Colon (tissue), 2 donors: Measurements from ENCODE around the gene CNBD2.
"Not testable (repeated sequence)": the region's sequence is repeated elsewhere in the genome, so short reads cannot be mapped to it uniquely, and the experiment has no call there.

Experiments used
- FAIRE-seq: peaks from 2 replicates; lab custom pipeline; 2012; peaks lifted over from hg19 to GRCh38; lab: Jason Lieb, UNC
- donor health status: control.
- donor health status: control.

CNBD2 gene

DNA sequence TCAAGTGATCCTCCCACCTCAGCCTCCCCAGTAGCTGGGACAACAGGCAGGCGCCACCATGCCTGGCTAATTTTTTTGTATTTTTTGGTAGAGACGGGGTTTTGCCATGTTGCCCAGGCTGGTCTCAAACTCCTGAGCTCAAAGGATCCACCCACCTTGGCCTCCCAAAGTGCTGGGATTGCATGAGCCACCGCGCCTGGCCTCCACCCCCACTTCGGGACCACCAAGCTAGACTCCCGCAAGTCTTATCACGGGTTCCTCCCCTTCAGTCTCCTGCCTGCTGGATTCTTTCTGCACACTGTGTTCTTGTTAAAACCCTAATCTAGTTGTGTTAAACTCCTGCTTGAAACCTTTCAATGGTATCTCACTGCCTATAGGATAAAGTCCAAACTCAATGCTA lies 57.7 kb downstream of the CNBD2 start:
- not testable (repeated sequence) for FAIRE-seq

DNA sequence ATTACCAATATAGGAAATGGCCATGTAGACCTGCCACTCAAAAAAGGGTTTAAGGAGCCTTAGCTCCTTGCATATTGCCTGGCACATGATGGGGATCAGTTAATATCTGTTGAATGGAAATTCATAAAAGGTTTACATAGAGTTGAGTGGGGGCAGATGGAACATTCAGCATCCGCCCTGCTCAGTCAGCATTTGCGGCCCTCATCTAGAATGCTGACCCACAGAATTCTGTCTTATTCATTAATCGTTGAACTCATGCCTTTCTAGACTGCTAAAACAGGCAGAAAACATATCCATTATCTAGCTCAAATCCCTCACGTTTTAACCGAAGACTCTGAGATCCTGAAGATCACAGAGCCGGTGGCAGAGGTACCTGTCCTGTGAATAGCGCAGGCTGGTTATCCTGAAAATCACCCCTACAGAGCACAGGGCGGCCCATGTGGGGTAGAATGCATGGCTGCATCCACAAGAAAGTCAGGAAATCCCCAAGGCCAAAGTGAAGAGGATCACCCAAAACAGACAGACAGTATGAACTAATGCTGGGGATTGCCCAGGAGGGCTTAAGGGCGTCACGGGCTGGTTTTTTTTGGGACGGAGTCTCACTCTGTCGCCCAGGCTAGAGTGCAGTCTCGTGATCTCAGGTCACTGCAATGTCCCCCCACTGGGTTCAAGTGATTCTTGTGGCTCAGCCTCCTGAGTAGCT lies 59.9 kb downstream of the CNBD2 start:
- no peak for FAIRE-seq

DNA sequence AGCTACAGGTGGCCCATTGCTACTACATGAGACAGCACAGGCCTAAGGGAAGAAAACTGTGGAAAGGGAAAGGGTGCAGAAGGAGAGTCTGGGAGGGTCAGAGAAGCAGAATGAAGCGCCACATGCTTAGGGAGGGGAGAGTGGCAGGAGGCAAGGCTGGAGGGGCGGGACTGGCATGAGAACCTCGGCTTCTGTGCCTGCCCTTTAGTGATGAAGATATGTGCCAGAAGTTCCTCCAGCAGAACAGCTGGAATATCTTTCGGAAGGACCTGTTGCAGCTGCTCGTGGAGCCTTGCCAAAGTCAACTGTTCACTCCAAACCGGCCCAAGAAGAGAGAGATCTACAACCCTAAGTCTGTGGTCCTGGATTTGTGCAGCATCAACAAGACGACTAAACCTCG lies 61.8 kb downstream of the CNBD2 start:
- no peak for FAIRE-seq

DNA sequence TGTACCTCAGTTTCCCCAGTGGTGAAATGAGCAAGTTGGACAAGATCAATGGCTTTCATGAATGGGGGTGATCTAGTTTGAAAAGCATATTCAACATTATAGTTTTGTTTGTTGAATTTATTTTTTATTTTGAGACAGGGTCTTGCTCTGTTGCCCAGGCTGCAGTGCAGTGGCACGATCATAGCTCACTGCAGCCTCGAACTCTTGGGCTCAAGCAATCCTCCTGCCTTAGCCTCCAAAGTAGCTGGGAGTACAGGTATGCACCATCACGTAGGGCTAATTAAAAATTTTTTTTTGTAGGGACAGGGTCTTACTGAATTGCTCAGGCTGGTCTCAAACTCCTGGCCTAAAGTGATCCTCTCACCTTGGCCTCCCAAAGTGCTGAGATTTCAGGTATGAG lies 63.4 kb downstream of the CNBD2 start:
- no peak for FAIRE-seq

DNA sequence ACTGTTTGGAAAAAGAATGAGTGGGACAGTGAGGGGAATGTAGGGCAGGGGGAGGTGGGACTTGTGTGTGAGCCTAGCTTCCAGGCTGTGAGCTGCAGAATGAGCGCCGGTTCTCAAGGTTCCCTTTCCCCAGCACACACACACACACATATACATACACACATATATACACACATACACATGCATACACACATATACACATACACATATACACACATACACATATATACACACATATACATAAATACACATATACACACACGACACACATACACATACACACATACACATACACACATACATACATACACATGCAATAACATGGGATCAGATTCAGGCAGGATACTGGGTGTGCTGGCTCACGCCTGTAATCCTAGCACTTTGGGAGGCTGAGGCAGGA lies 66.5 kb downstream of the CNBD2 start:
- no peak for FAIRE-seq

DNA sequence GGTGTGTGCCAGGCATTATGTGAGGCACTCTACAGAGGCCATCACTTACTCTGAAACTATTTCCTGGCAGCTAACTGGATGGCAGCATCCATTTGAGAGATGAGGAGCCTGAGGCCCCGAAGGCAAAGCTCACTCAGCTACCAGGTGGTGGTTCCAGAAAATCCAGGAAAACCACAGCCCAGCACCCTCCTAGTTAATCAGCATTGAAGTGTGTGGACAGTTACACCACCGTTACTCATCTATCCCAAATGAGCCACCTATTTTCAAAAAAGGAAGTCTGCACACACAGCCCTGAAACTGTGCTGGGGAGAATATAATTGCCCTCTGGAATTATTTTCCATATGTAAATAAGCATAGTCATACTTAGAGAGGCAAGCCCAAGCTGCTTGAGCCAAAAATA lies 67.4 kb downstream of the CNBD2 start:
- FAIRE-seq, result no peak

DNA sequence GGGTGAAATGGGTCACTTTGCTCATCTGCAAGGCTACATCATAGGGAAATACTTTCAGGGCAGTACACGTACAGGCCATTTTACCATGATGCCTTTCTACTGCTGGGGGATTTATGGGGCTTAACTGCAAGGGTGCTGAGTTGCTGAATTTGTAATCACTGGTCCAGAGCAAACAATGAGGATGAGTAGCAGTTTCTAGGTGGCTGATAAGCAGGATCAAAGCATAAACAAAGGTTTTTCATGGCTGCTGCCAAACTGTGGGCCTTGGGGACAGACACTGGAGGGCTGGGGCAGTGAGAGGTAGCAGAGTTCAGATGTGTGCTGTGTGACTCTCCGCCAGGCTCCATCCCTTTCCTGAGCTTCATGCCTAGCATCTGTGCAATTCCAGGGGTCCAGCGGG lies 68.3 kb downstream of the CNBD2 start:
- FAIRE-seq, result no peak

DNA sequence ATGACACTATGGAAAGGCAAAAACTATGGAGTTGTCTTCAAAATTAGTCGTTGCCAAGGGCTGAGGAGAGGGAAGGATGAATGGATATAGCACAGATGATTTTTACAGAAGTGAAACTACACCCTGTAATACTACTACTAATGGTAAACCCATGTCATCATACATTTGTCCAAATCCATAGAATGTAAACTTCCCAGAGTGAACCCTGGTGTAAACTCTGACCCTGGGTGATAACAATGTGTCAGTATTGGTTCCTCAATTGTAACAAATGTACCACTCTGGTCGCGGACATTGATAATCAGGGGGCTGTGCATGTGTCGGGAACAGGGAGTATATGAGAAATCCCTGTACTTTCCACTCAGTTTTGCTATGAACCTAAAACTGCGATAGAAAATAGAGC lies 72.2 kb downstream of the CNBD2 start:
- no peak for FAIRE-seq

DNA sequence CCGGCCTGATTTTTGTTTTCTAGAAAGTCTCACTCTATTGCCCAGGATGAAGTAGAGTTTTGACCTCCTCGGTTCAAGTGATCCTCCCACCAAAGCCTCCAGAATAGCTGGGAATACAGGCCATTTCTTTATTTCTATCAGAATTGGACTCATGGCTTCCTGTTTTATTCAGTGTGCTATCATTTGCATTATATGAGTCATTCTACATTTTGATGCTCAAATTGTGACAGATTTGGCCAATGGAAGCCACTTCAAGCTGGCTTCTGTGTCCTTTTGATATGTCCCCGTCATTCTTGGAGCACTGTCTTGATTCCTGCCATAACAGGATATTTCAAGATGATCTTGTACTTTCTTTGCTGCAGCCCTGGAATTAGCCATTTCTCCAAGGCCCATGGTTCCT lies 75.1 kb downstream of the CNBD2 start:
- FAIRE-seq, result no peak

DNA sequence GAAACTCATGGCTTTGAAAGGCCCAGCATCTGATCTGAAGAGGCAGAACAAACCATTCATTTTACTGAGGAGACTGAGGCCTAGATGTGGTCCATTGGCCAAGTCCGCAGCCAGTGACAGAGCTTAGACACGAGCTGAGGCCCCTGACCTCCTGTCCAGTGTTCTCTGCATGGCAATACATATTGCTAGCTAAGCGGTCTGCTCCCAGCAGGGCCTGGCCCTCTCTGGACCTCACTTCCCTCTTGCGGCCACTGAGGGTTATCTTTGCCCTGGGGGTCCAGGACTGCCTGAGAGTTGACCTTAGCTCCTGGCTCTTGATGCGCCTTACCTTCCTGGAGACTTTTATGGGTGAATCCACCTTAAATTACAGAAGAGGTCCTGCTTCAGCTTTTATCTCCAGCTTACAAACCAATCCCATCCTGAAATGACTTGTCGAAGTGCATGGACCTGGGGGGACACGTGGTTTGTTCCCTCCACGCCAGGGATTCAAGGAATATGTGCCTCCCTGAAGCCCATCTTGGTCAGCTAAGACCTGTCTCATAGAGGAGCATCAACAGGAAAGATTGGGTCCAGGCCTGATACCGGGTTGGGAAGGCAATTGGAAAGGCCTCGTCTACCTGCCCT lies 75.6 kb downstream of the CNBD2 start:
- FAIRE-seq, result no peak

DNA sequence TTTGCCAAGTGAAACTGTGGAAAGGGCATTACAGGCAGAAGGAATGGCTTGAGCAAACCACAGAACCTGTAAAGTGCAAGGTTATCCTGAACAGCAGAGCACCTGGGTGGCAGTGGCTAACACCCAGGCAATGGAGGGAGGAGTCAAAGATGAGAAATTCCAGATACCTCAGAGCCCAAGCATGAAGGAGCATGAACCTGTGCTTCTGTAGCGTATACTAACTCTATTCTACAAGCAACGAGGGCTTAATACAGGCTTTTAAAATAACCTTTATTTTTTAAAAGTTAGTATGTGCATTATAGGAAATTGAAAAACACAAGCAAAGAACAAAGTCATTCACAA lies 77.0 kb downstream of the CNBD2 start:
- FAIRE-seq, result no peak

DNA sequence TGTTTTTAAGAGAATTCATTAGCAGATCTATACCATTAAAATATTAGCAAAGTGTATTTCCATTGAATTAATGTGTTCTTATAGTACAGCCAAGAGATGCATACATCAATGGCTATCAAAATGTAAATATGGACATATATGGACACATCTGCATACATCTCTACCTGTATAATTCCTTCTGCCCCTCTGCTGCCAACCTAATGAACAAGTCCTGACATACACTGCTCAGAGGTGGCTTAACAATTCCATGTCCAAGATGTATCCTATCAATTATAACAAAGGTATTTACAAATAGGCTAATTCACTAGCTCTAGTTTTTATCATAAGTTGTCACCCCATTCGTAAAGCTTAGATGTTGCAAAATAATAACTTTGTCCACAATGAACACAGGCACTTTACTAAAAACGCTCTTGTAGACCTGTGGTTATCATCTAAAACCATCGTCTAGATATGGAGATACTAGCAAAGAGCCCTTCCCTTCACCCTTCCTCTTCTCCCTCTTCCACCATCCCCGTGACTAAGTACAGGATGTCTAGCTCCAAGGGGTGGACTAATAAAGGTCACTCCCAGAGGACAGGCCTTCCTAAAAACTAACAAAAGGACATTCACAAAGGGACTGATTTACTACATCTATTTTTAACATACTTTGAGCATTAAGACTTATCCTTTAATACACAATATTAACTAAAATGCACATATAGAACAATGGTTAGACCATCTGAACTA lies 77.8 kb downstream of the CNBD2 start:
- FAIRE-seq, result not testable (repeated sequence)

DNA sequence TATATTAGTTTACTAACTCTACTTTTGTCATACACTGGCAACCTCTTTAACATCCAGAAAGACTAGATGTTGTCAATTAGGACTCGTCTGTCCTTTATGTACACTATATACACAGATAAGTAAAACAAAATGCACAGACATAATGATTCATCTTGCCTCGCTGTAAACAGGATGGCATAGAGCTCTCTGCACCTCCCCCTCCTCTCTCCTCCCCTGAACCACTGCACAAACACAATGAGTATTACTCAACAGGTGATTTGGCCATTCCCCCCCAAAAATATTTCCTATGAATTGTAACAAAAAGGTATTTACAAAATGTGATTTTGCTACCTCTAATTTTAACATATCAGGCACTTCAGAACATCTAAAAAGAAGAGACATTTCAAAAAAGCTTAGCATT lies 81.0 kb downstream of the CNBD2 start:
- not testable (repeated sequence) for FAIRE-seq

DNA sequence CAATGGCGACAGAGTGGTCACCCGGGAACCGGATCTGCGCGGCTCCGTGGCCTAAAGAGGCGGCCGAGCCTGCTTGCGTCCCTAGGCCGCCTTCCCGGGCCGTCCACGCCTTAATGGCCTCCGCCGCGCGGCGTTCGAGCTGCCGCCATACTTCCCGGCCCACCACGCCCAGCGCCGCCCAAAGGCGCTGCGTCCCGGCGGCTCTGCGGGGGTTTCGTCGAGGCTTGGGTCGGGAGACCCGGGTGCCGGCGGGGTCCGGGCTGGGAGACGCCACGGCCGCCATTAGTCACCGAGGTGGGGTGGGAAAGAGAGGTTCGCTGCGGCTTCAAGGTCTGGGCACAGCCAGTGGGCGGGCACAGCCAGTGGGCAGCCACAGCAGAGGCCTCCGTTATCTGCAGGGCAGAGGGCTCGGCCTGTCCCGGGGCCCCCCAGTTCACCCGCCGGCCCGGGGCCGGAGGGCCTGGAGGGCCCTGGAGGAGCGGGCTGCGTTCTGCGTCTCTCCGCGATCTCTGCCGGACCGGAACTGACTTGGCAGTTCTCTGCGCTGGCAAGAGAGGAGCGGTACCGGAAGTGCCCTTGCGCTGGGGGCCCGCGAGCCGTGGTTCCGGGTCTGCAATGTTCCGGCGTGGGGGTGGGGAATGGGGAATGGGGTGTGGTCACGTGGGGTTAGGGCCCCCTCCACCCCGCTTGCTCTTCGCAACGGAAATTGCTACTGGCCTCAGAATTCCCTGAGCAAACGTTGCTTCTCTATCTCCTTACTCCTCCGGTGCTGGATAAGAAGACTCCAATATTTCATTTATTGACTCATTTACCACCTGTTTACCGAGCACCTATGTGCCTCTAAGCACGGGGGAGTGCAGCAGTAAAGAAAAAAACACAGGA lies 82.3 kb downstream of the CNBD2 start:
- no peak for FAIRE-seq

DNA sequence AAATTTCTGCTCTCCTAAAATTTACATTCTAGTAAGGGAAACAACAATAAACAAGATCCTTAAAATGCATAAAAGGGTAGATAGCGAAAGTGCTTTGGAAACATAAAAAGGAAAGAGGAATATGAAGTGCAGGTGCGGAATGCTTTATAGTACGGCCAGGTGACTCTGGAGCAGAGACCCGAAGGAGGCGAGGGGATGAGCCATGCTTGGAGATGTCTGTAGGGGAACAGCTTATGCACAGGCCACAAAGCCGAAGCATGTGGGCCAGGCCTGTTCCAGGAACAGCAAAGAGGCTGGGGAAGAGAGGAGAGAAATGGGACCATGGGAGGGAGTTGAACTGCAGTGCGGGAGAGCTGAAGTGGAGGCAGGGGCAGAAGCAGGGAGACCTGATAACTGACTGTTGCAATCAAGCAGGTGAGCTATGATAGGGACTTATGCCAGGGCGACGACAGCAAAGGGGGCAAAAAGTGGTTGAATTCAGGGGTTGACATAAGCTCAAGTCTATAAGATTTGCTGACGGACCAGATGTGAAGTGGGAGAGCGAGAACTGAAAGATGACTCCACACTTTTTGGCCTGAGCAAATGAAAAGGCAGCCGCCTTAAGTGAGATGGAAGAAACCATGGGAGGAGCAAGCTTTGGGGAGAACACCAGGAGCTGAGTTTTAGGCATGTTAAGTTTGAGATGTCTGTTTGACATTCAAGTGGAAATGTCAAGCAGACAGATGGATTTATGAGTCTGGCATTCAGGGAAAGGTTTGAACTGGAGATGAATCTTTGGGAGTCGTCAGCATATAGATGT lies 83.1 kb downstream of the CNBD2 start:
- no peak for FAIRE-seq

DNA sequence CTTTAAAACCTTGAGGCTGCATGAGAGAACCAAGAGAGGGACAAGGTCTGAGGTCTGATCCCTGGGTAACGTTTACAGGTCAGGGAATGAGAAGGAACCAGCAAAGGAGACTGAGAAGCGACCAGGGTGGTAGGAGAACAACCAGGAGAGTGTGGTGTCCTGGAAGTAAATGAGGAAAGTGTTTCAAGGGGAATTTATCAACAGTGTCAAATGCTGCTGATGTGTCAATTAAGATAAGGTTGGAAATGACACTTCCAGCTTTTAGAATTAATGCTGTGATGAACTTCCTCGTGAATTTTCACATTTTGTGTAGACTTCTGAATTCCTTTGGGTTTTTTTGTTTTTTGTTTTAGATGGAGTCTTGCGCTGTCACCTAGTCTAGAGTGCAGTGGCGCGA lies 83.7 kb downstream of the CNBD2 start:
- FAIRE-seq, result no peak

DNA sequence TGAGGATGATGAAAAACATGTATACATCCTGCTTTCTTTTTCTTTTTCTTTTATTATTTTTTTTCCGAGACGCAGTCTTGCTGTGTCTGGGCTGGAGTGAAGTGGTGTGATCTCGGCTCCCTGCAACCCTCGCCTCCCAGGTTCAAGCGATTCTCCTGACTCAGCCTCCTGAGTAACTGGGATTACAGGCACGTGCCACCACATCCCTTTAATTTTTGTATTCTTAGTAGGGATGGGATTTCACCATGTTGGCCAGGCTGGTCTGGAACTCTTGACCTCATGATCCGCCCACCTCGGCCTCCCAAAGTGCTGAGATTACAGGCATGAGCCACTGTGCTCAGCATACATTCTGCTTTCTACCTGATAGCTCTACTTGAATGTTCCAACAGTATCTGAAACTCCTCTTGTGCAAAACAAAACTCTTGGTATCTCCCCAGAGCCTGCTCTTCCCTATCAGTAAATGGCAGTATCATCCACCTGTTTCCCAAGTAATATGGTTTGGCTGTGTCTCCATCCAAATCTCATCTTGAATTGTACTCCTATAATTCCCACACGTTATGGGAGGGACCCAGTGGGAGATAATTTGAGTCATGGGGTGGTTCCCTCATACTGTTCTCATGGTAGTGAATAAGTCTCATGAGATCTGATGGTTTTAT lies 85.6 kb downstream of the CNBD2 start:
- not testable (repeated sequence) for FAIRE-seq

DNA sequence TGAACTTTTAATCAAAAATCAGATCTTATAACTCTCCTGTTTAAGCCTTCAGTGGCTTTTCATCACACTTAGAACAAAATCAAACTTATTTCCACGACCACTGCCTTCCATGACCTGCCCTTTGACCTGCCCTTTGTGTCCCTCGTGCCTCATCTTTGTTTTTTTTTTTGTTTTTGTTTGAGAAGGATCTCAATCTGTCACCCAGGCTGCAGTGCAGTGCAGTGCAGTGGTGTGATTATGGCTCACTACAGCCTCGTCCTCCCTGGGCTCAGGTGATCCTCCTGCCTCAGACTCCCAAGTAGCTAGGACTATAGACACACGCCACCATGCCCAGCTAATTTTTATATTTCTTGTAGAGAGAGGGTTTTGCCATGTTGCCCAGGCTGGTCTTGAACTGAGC lies 86.8 kb downstream of the CNBD2 start:
- FAIRE-seq, result no peak

DNA sequence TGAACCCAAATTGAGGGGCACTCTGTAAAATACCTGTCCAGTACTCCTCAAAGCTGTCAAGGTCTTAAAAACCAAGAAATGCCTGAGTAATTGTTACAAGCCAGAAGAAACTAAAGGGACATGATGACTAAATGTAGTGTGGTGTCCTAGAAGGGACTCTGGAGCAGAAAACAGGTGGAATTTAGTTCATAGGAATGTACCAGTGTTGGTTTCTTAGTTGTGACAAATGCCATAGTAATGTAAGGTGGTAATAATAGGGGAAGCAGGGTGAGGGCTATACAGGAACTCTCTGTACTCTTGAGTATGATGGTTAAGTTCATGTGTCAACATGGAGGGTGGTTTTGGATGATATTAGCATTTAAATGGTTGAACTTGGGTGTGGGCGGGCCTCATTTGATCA lies 92.3 kb downstream of the CNBD2 start:
- FAIRE-seq, result no peak

DNA sequence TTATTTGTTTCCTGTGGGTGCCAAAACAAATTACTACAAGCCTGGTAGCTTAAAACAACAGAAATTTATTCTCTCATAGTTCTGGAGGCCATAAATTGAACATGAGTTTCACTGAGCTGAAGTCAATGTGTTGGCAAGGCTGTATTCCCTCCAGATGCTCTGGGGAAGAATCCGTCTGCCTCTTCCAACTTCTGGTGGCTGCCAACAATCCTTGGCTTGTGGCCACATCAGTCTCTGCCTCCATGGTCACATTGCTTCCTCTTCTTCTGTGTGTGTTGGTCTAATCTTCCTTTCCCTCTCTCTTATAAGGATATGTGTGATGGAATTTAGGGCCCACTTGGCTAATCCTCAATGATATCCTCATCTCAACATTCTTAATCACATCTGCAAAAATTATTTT lies 93.4 kb downstream of the CNBD2 start:
- FAIRE-seq, result no peak

DNA sequence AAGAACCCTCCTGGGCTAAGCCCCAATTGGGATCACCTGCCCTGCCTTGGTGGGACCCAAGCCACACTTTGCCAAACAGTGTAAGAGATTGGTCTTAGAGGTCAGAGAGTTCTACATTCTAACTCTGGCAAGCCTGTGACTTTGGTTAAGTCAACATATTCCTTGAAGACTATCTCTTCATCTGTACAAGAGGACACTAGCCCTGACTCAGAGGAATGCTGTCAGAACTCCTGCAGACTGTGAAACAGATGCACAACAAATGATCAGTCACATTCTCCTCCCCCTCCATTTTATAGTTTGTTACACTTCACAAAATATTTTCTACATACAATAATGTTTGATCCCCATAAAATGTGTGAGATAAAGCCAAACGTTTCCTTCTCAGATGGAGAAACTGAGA lies 94.4 kb downstream of the CNBD2 start:
- FAIRE-seq, result no peak
